Activated CD4-positive, alpha-beta memory T cell treated with anti-CD3 and anti-CD28 coated beads for 36 hours (primary cell): Measurements from ENCODE around the gene CD300LG. TPM values are rescaled to one million over a fixed set of nuclear protein-coding genes. Genes with fewer than 3 reads are reported as not detected.

Experiments
- CTCF ChIA-PET: fragments of 350-600 bp; sonication (Branson Sonifier 250); formaldehyde crosslinking; loops from one replicate; lab custom pipeline; 2021; ENCODE audit warnings: antibody characterized with exemption, inconsistent platforms; lab: Charles Lee
- POLR2A ChIA-PET: fragments of 350-600 bp; sonication (Branson Sonifier 250); formaldehyde crosslinking; loops from one replicate; lab custom pipeline; 2021; ENCODE audit warnings: antibody characterized with exemption; lab: Charles Lee
- DNase-seq: peaks from one replicate; pipeline ENCODE4 v3.0.0-alpha.2; 2020
- H3K27ac Mint-ChIP-seq: one replicate; pipeline ENCODE4 v1.8.0; 2021; ENCODE audit warnings: mixed read lengths
- H3K27me3 Mint-ChIP-seq: one replicate; pipeline ENCODE4 v1.8.0; 2021; ENCODE audit warnings: mixed read lengths
- H3K36me3 Mint-ChIP-seq: one replicate; pipeline ENCODE4 v1.8.0; 2021; ENCODE audit warnings: mixed read lengths
- H3K4me1 Mint-ChIP-seq: one replicate; pipeline ENCODE4 v1.8.0; 2021; ENCODE audit warnings: low read depth, mixed read lengths
- H3K4me3 Mint-ChIP-seq: one replicate; pipeline ENCODE4 v1.8.0; 2021; ENCODE audit warnings: mild to moderate bottlenecking, mixed read lengths
- H3K9me3 Mint-ChIP-seq: one replicate; pipeline ENCODE4 v1.8.0; 2021; ENCODE audit warnings: mixed read lengths
- intact Hi-C: fragments of 100-400 bp; cut with micrococcal nuclease; formaldehyde crosslinking; loops from one replicate; pipeline ENCODE4 v1.15.1; 2023
- total RNA-seq, 2 experiments: library from RNA; stranded (reverse); gene quantifications; one replicate each; pipeline ENCODE4 v1.2.3, GENCODE V29; 2021

The CD300LG gene
- total RNA-seq, 2 experiments from 2014 or later, result not detected

DNA sequence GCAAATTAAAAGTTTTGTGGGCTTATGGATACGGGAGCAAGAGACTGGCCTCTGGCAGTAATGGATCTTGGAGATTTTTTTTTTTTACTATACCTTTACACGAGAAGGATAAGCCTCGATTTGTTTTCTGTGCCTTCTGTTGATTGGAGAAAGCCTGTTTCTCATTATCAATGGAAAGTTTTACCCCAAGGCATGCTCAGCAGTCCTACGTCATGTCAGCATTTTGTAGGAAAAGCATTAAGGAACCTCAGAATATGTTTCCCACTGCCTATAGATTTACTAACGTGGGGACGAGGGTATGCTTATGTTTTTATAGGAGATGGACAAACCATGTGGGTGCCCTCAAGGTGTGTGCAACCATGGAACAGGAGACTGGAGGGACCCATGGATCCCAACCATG, 26.8 kb downstream of the CD300LG start:
- Mint-ChIP-seq H3K4me1 (no peaks in the 10 kb centered on the region), H3K4me3 (no peak overlapping the region), H3K27me3 (peaks cover 7% of the 10 kb centered on the region), H3K27ac (no peak overlapping the region), H3K9me3 (no peaks in the 10 kb centered on the region), H3K36me3 (no peaks in the 10 kb centered on the region)
- intact Hi-C loops, result no loop called here
- POLR2A ChIA-PET, result no interaction called here
- DNase-seq, result no peak
- CTCF ChIA-PET, result no interaction called here

DNA sequence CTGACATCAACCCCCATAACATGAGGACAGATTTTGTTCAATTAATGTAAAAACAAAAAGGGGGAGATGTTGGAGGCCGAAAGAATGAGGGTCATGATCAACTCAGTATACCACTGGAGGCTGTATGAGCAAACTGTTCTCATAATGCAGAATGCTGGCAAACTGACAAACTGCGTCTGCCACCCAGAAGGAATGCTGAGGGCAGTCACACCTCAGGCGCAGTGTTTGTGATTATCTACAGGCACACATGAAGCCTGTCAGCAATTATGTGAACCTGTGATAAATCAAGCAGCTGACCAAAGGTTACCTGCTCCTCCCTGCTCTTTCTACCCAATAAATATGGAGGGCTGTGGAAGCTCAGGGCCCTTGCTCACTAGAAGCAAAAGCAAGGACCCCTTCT, 27.3 kb downstream of the CD300LG start:
- ChIA-PET POLR2A (no interaction called here), CTCF (no interaction called here)
- H3K27ac Mint-ChIP-seq, result no peak overlapping the region
- H3K27me3 Mint-ChIP-seq, result peaks cover 7% of the 10 kb centered on the region
- DNase-seq, result no peak
- no peaks in the 10 kb centered on the region for H3K4me1 Mint-ChIP-seq
- no peak overlapping the region for H3K4me3 Mint-ChIP-seq
- H3K36me3 Mint-ChIP-seq, result no peaks in the 10 kb centered on the region
- intact Hi-C loops, result no loop called here
- H3K9me3 Mint-ChIP-seq, result no peaks in the 10 kb centered on the region

- H3K36me3 Mint-ChIP-seq, result no peaks in the 10 kb centered on the region
- POLR2A ChIA-PET, result no interaction called here
- no peaks in the 10 kb centered on the region for H3K9me3 Mint-ChIP-seq
- intact Hi-C loops, result no loop called here
- H3K27me3 Mint-ChIP-seq, result peaks cover 5% of the 10 kb centered on the region
- no peaks in the 10 kb centered on the region for H3K4me1 Mint-ChIP-seq
- no peak overlapping the region for H3K27ac Mint-ChIP-seq
- CTCF ChIA-PET, result no interaction called here
- no peak overlapping the region for H3K4me3 Mint-ChIP-seq
- no peak for DNase-seq
Measured at GRCh38 chr17:43875476-43876147, 28.6 kb downstream of the CD300LG start.

DNA sequence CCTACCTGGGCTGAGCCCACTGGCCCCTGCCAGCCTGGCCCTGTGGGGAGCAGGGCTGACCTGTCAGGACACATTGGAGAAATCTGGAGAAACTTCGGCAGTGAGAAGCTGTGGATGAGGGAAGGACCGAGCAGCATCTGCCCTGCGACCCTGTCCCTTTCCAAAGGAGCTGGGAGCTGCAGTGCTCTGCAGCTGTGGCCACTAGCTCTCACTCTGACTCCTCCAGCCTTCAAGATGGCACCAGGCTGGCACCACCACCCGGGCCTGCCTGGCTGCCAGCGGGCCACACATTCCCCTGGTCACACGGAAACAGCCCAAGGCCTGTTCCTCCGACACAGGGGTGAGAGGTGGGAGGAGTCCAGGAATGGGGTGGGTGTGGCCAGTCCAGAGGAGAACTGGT, 30.1 kb downstream of the CD300LG start:
- H3K36me3 Mint-ChIP-seq, result no peaks in the 10 kb centered on the region
- no peaks in the 10 kb centered on the region for H3K4me1 Mint-ChIP-seq
- POLR2A ChIA-PET, result no interaction called here
- H3K27ac Mint-ChIP-seq, result no peak overlapping the region
- DNase-seq, result no peak
- intact Hi-C loops, result no loop called here
- no peaks in the 10 kb centered on the region for H3K9me3 Mint-ChIP-seq
- H3K4me3 Mint-ChIP-seq, result no peak overlapping the region
- CTCF ChIA-PET, result interaction anchor here (1.1 to 4.4 kb wide), 7 partner anchors 12 to 165 kb away, joined by 4 to 60 read pairs (median 11); no protein-coding TSS in a partner anchor
- peaks cover 5% of the 10 kb centered on the region for H3K27me3 Mint-ChIP-seq

DNA sequence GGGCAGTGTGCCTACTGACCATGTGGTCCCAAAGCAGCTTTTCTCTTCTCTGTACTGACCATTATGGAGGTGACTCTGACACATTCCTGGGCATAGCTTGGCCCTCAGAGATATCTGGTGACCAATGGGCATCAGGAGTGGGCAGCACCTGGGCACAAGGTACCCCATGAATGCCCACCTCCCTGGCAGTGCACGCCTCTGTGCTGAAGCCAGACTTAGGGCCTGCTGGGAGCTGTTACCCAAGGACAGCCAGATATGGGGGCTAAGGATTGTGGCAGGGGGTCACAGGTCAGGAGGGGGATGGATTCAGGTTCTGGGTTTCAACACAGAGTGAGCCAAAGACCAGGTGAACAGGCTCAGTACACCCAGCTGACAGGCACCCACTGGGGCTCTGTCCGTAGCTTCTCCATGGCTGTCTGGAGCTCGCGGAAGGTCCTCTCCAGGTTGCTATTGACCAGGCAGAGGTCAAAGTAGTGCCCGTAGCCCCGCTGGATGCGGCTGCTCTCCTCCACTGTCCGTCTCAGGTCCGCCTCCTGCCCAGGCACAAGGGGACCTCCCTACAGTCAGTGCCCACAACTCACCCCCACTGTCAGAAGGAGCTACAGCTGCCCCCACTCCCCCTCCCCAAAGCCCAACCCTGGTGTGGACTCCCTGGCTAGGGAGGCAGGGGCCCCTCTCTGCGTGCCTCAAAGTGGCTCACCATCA, 30.6 kb downstream of the CD300LG start:
- intact Hi-C loops, result loop anchor here (1.0 kb wide), 1 partner anchor 118 kb away; no protein-coding TSS in a partner anchor
- no peaks in the 10 kb centered on the region for H3K9me3 Mint-ChIP-seq
- DNase-seq, result no peak
- H3K4me1 Mint-ChIP-seq, result no peaks in the 10 kb centered on the region
- H3K36me3 Mint-ChIP-seq, result no peaks in the 10 kb centered on the region
- H3K27ac Mint-ChIP-seq, result no peak overlapping the region
- no peak overlapping the region for H3K4me3 Mint-ChIP-seq
- ChIA-PET CTCF (interaction anchor here (0.6 to 4.4 kb wide), 24 partner anchors 9 to 164 kb away, joined by 3 to 60 read pairs (median 4); partner anchors contain the start of genes PPY and SOST), POLR2A (no interaction called here)
- no peaks in the 10 kb centered on the region for H3K27me3 Mint-ChIP-seq

GRCh38 chr17:43878260-43879175, 31.5 kb downstream of the CD300LG start:
- no peak overlapping the region for H3K27ac Mint-ChIP-seq
- DNase-seq, result peak; percentile 76
- H3K4me1 Mint-ChIP-seq, result no peaks in the 10 kb centered on the region
- no peaks in the 10 kb centered on the region for H3K36me3 Mint-ChIP-seq
- no peaks in the 10 kb centered on the region for H3K9me3 Mint-ChIP-seq
- no peak overlapping the region for H3K4me3 Mint-ChIP-seq
- H3K27me3 Mint-ChIP-seq, result no peaks in the 10 kb centered on the region
- ChIA-PET POLR2A (no interaction called here), CTCF (interaction anchor here (0.6 to 4.4 kb wide), 33 partner anchors 10 to 290 kb away, joined by 3 to 60 read pairs (median 4); partner anchors contain the start of genes MPP2, PPY and SOST)
- intact Hi-C loops, result loop anchor here (1.0 kb wide), 1 partner anchor 117 kb away; no protein-coding TSS in a partner anchor

GRCh38 chr17:43879723-43880419, 32.9 kb downstream of the CD300LG start:
- ChIA-PET POLR2A (no interaction called here), CTCF (interaction anchor here (0.8 to 4.4 kb wide), 22 partner anchors 9 to 289 kb away, joined by 3 to 60 read pairs (median 6); no protein-coding TSS in a partner anchor)
- intact Hi-C loops, result no loop called here
- Mint-ChIP-seq H3K27ac (no peak overlapping the region), H3K4me1 (no peaks in the 10 kb centered on the region), H3K9me3 (no peaks in the 10 kb centered on the region), H3K4me3 (no peak overlapping the region), H3K36me3 (no peaks in the 10 kb centered on the region), H3K27me3 (no peaks in the 10 kb centered on the region)
- no peak for DNase-seq

DNA sequence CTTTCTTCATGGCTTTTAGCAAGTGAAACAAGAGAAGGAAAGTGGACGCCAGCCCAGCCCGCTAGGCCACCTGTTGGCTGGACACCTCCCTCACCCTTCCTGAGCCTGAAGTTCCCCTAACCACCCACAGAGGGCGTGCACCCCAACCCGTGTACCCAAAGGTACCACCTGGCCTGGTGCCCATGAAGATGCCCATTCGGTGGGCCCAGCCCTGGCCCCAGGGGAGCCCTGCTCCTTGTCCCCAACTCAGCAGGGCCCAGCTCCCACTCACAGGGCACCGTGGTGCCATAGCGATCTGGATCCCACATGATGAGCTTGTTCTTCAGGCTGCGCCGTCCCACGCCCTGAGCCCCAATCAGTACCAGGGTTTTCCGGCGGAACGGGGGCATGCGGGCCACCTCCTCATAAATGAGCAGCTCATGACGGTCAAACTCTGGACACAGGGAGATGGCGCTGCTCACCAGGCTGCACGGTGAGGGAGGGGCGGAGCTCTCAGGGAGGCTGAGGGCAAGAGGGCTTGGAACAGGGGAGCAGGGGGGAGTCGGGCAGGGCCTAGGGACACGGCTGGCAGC, 33.5 kb downstream of the CD300LG start:
- Mint-ChIP-seq H3K4me3 (no peak overlapping the region), H3K27me3 (no peaks in the 10 kb centered on the region), H3K9me3 (no peaks in the 10 kb centered on the region), H3K27ac (no peak overlapping the region), H3K4me1 (no peaks in the 10 kb centered on the region), H3K36me3 (no peaks in the 10 kb centered on the region)
- peak; percentile 62 for DNase-seq
- intact Hi-C loops, result no loop called here
- POLR2A ChIA-PET, result no interaction called here
- CTCF ChIA-PET, result interaction anchor here (0.8 to 4.4 kb wide), 16 partner anchors 8 to 288 kb away, joined by 3 to 60 read pairs (median 6); no protein-coding TSS in a partner anchor

DNA sequence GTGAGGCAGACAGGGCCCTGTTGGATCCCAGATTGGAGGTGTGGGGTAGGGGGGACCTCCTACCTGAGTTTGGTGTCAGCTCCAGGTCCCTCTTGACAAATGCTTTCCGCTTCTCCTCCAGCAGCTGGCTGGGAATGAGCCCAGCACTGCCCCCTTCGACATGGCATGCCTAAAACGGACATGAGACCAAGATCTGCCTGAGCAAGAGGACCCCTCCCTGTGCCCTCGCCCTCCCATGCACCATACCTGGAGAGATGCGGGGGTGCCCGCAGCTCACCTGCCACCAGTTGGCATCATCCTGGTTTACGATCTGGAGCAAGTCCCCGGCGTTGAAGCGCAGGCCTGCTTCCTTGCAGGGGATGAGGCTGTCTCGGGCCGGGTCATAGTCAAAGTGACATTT, 34.2 kb downstream of the CD300LG start:
- POLR2A ChIA-PET, result no interaction called here
- Mint-ChIP-seq H3K9me3 (no peaks in the 10 kb centered on the region), H3K27ac (no peak overlapping the region), H3K36me3 (no peaks in the 10 kb centered on the region), H3K4me3 (no peak overlapping the region), H3K27me3 (no peaks in the 10 kb centered on the region), H3K4me1 (no peaks in the 10 kb centered on the region)
- intact Hi-C loops, result no loop called here
- DNase-seq, result no peak
- CTCF ChIA-PET, result interaction anchor here (1.3 to 4.4 kb wide), 12 partner anchors 7 to 287 kb away, joined by 3 to 60 read pairs (median 8); no protein-coding TSS in a partner anchor

GRCh38 chr17:43881758-43882505, 35.0 kb downstream of the CD300LG start:
- ChIA-PET POLR2A (no interaction called here), CTCF (interaction anchor here (1.9 to 2.1 kb wide), 2 partner anchors 28 to 62 kb away, joined by 6 to 12 read pairs; no protein-coding TSS in a partner anchor)
- Mint-ChIP-seq H3K36me3 (no peaks in the 10 kb centered on the region), H3K27me3 (no peaks in the 10 kb centered on the region), H3K27ac (no peak overlapping the region), H3K4me3 (no peak overlapping the region), H3K9me3 (no peaks in the 10 kb centered on the region), H3K4me1 (no peaks in the 10 kb centered on the region)
- DNase-seq, result no peak
- intact Hi-C loops, result no loop called here
